HepG2 (cell line): ENCODE measurements around the gene RGS13. TPM values are rescaled to one million over a fixed set of nuclear protein-coding genes. Genes with fewer than 3 reads are reported as not detected.
A peak's percentile ranks its signal among the peaks of the same experiment; 100 is the strongest.

ENCODE experiments used
- ATAC-seq: fragments of 200-7000 bp; cut with Tn5 transposase; 3 replicates; pipeline ENCODE4 v1.9.1; 2020; ENCODE audit warnings: mild to moderate bottlenecking, moderate library complexity
- BruUV-seq: library from RNA; stranded (reverse); fragments of 400-500 nt; replicated peaks from 2 replicates; lab custom pipeline; 2021; lab: Mats Ljungman, UMichigan
- CTCF ChIA-PET: fragments of 300-600 bp; formaldehyde crosslinking; extraction: SDS; loops from one replicate; lab custom pipeline; 2021; ENCODE audit warnings: low total read pairs, inconsistent platforms, low intra/inter-chr PET ratio; lab: Yijun Ruan, JAX
- POLR2A ChIA-PET: fragments of 350-600 bp; sonication (Branson Sonifier 250); formaldehyde crosslinking; loops from one replicate; lab custom pipeline; 2020; ENCODE audit warnings: antibody characterized with exemption, inconsistent platforms; lab: Yijun Ruan, JAX
- DNase-seq: peaks from one replicate; pipeline ENCODE4 v3.0.0-alpha.2; 2015; ENCODE audit warnings: low spot score
- FAIRE-seq: peaks from 3 replicates; lab custom pipeline; 2011; peaks lifted over from hg19 to GRCh38; lab: Jason Lieb, UNC
- H2AFZ ChIP-seq: one replicate; pipeline ENCODE4 v1.6.1; 2011; ENCODE audit warnings: low read length, inconsistent platforms
- H3K27ac ChIP-seq: fragments of 300-600 bp; 3 replicates; pipeline ENCODE4 v1.8.0; 2011; ENCODE audit warnings: mixed run types, mild to moderate bottlenecking, mixed read lengths, low read length, inconsistent platforms; ENCODE audit not compliant: insufficient read depth; ENCODE audit errors: extremely low read length
- H3K27me3 ChIP-seq, 2 experiments: fragments of 200-600 bp in 1 of 2; 2 replicates in 1 of 2; 3 replicates in 1 of 2; pipeline versions ENCODE4 v1.6.0 to v1.8.0; 2011; ENCODE audit warnings: low read length in 2 of 2, mild to moderate bottlenecking in 2 of 2, moderate library complexity in 2 of 2, inconsistent platforms in 1 of 2; ENCODE audit not compliant: insufficient read depth in 2 of 2, control insufficient read depth in 1 of 2
- H3K36me3 ChIP-seq, 2 experiments: fragments of 200-600 bp in 1 of 2; replicated peaks in 1 of 2; 2 replicates in 1 of 2; 3 replicates in 1 of 2; pipeline versions ENCODE4 v1.5.1 to v1.8.0; 2011; ENCODE audit warnings: low read length in 2 of 2, inconsistent platforms in 1 of 2; ENCODE audit not compliant: insufficient read depth in 2 of 2, control insufficient read depth in 1 of 2
- H3K4me1 ChIP-seq: 2 replicates; pipeline ENCODE4 v1.5.1; 2012; ENCODE audit warnings: low read length, inconsistent platforms; ENCODE audit not compliant: insufficient read depth
- H3K4me2 ChIP-seq: 2 replicates; pipeline ENCODE4 v1.6.0; 2011; ENCODE audit warnings: low read depth, low read length, inconsistent platforms
- H3K4me3 ChIP-seq, 3 experiments: fragments of 200-600 bp in 1 of 3; sonication (generic), shearing (Covaris generic) in 1 of 3; replicated peaks in 1 of 3; 2 replicates each; pipeline ENCODE4 v1.5.1; 2011 to 2016; ENCODE audit warnings: low read length in 3 of 3, inconsistent platforms in 2 of 3, low read depth in 2 of 3, mild to moderate bottlenecking in 2 of 3, control low read depth in 1 of 3, mixed read lengths in 1 of 3; ENCODE audit not compliant: insufficient read depth in 1 of 3
- H3K79me2 ChIP-seq: one replicate; pipeline ENCODE4 v1.6.1; 2011; ENCODE audit warnings: low read length, inconsistent platforms; ENCODE audit not compliant: insufficient read depth
- H3K9ac ChIP-seq: 2 replicates; pipeline ENCODE4 v1.6.0; 2011; ENCODE audit warnings: mild to moderate bottlenecking, low read depth, low read length, inconsistent platforms; ENCODE audit not compliant: insufficient read depth
- H3K9me3 ChIP-seq: 2 replicates; pipeline ENCODE4 v1.5.1; 2012; ENCODE audit warnings: mild to moderate bottlenecking, low read length
- H4K20me1 ChIP-seq: 2 replicates; pipeline ENCODE4 v1.6.0; 2011; ENCODE audit warnings: inconsistent platforms, mild to moderate bottlenecking, low read length, moderate library complexity; ENCODE audit not compliant: insufficient read depth
- CBX2 ChIP-seq, 2 experiments: fragments of 200-600 bp in 1 of 2; sonication (generic); formaldehyde crosslinking in 1 of 2; IDR thresholded peaks; 2 replicates each; pipeline versions ENCODE4 v1.7.0 to v1.8.1; 2018 to 2022; ENCODE audit warnings: low read depth in 2 of 2, low read length in 1 of 2, mild to moderate bottlenecking in 1 of 2, missing genetic modification reagents in 1 of 2
- CEBPB ChIP-seq: IDR thresholded peaks from 2 replicates; pipeline ENCODE4 v1.6.1; 2011; ENCODE audit warnings: low read depth, low read length, improper control_type of control experiment, borderline replicate concordance
- CEBPG ChIP-seq: IDR thresholded peaks from 2 replicates; pipeline ENCODE4 v1.6.1; 2016
- FOXJ3 ChIP-seq: sonication (generic); formaldehyde crosslinking; IDR thresholded peaks from 2 replicates; pipeline ENCODE4 v1.4.0; 2020; ENCODE audit warnings: missing genetic modification reagents, mild to moderate bottlenecking, borderline replicate concordance
- GATAD2A ChIP-seq: IDR thresholded peaks from 2 replicates; pipeline ENCODE4 v1.6.1; 2016
- HDAC2 ChIP-seq: sonication (generic); formaldehyde crosslinking; IDR thresholded peaks from 2 replicates; pipeline ENCODE4 v1.4.0; 2020; ENCODE audit warnings: missing genetic modification reagents
- HNF4A ChIP-seq: sonication (generic); formaldehyde crosslinking; IDR thresholded peaks from 2 replicates; pipeline ENCODE4 v1.4.0; 2020; ENCODE audit warnings: missing genetic modification reagents
- HOXA5 ChIP-seq: sonication (generic); formaldehyde crosslinking; IDR thresholded peaks from 2 replicates; pipeline ENCODE4 v1.4.0; 2020; ENCODE audit warnings: missing genetic modification reagents
- KDM4B ChIP-seq: sonication (generic); formaldehyde crosslinking; IDR thresholded peaks from 2 replicates; pipeline ENCODE4 v1.4.0; 2020; ENCODE audit warnings: missing genetic modification reagents
- LCORL ChIP-seq, 2 experiments: fragments of 450-650 bp in 1 of 2; sonication (generic) in 1 of 2; formaldehyde crosslinking in 1 of 2; IDR thresholded peaks; 2 replicates each; pipeline versions ENCODE4 v1.5.0 to v1.6.1; 2017 to 2020; ENCODE audit warnings: antibody characterized with exemption in 1 of 2, missing genetic modification reagents in 1 of 2
- PITX1 ChIP-seq: sonication (generic); formaldehyde crosslinking; IDR thresholded peaks from 2 replicates; pipeline ENCODE4 v1.5.1; 2020; ENCODE audit warnings: mild to moderate bottlenecking, missing genetic modification reagents
- SALL1 ChIP-seq: sonication (generic); formaldehyde crosslinking; IDR thresholded peaks from 2 replicates; pipeline ENCODE4 v1.8.0; 2022; ENCODE audit warnings: mild to moderate bottlenecking, missing genetic modification reagents
- THAP11 ChIP-seq: IDR thresholded peaks from 2 replicates; pipeline ENCODE4 v1.6.1; 2016; ENCODE audit warnings: missing biosample characterization, missing genetic modification reagents
- ZBTB1 ChIP-seq: sonication (generic); formaldehyde crosslinking; IDR thresholded peaks from 2 replicates; pipeline ENCODE4 v1.4.0; 2020; ENCODE audit warnings: missing genetic modification reagents, borderline replicate concordance
- ZFP41 ChIP-seq: sonication (generic); formaldehyde crosslinking; IDR thresholded peaks from 2 replicates; pipeline ENCODE4 v1.4.0; 2020; ENCODE audit warnings: mild to moderate bottlenecking, missing genetic modification reagents, borderline replicate concordance
- ZMYM3 ChIP-seq: sonication (generic); formaldehyde crosslinking; IDR thresholded peaks from 2 replicates; pipeline ENCODE4 v1.5.1; 2020; ENCODE audit warnings: mild to moderate bottlenecking, missing genetic modification reagents
- ZNF263 ChIP-seq: sonication (generic); formaldehyde crosslinking; IDR thresholded peaks from 2 replicates; pipeline ENCODE4 v1.4.0; 2020; ENCODE audit warnings: missing genetic modification reagents
- ZNF552 ChIP-seq: sonication (generic); formaldehyde crosslinking; IDR thresholded peaks from 2 replicates; pipeline ENCODE4 v1.9.0; 2022; ENCODE audit warnings: missing genetic modification reagents, mild to moderate bottlenecking, borderline replicate concordance
- ZNF629 ChIP-seq: sonication (generic); formaldehyde crosslinking; conservative IDR thresholded peaks from 2 replicates; pipeline ENCODE4 v1.5.0; 2020; ENCODE audit warnings: missing genetic modification reagents
- ZNF644 ChIP-seq: IDR thresholded peaks from 2 replicates; pipeline ENCODE4 v1.6.1; 2016; ENCODE audit warnings: low read depth
- WGBS: methylation state at CpG from one replicate; pipeline ENCODE4 v1.1.6; 2017; ENCODE audit warnings: low lambda C conversion rate; 5-methylcytosine and 5-hydroxymethylcytosine counted together
- in situ Hi-C: cut with HindIII; loops from 2 replicates; pipeline ENCODE4 v1.10.0; 2017; ENCODE audit warnings: low pct_unique_long_range_greater_than_20kb; ENCODE audit not compliant: extremely low pct_ligation_motif_present
- intact Hi-C: fragments of 100-400 bp; cut with micrococcal nuclease; formaldehyde crosslinking; loops from one replicate; pipeline ENCODE4 v1.10.0; 2022; ENCODE audit not compliant: unreplicated experiment
- polyA plus RNA-seq, 8 experiments: library from polyadenylated mRNA; depleted of rRNA in 3 of 8; stranded (reverse) in 7 of 8; unstranded in 1 of 8; fragments of >200 nt; fragmentation: Illumina TruSeq in 4 of 8; extraction: Trizol in 4 of 8; gene quantifications; 2 replicates each; pipeline versions ENCODE4 v1.2.1 to v1.2.3, GENCODE V29; 2011 to 2016; ENCODE audit warnings: low read depth in 4 of 8, missing spikeins in 1 of 8, mixed read lengths in 1 of 8; ENCODE audit not compliant: insufficient read depth in 1 of 8
- total RNA-seq, 5 experiments: library from RNA; depleted of rRNA; stranded (reverse); fragments of >200 nt; fragmentation: Illumina TruSeq; extraction: Trizol; gene quantifications; 2 replicates each; pipeline ENCODE4 v1.2.3, GENCODE V29; 2016; ENCODE audit warnings: low read depth in 1 of 5
- TF ChIP-seq, protein P1 (sequence below): sonication (generic); formaldehyde crosslinking; IDR thresholded peaks from 2 replicates; pipeline ENCODE4 v1.5.0; 2020; ENCODE audit warnings: mild to moderate bottlenecking, missing genetic modification reagents
- TF ChIP-seq, protein P2 (sequence below): sonication (generic); formaldehyde crosslinking; IDR thresholded peaks from 2 replicates; pipeline ENCODE4 v1.4.0; 2020; ENCODE audit warnings: missing genetic modification reagents
- TF ChIP-seq, protein P3 (sequence below): IDR thresholded peaks from 2 replicates; pipeline ENCODE4 v1.6.1; 2016; ENCODE audit warnings: low read depth, borderline replicate concordance

The RGS13 gene
- total and polyA plus RNA-seq, 2 of the 13 experiments (the other 11 are each of a cell fraction or from before 2014, with no cell fraction given), result not detected

DNA sequence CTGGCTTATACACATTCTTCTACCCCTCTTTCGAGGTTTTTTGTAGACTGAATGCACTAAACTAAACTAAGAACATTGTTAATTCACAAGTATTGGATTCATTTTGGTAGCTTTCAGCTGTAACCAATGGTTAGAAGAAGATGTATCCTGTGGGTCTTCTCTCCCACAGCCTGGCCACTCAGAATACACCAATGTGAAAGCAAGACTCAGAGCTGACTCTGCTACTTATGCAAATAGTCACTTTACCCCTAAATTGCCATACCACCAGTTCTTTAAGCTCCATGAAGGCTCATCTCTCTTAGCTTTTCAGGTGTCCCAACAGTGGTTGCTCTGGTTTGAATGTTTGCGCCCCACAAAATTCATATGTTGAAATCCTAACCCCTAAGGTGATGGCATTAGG lies 60.1 kb downstream of the RGS13 start (continued):
- no peak for TF ChIP-seq ZBTB1 (CRISPR knock-in tag)
- TF ChIP-seq KDM4B (CRISPR knock-in tag), result no peak
- TF ChIP-seq ZFP41 (CRISPR knock-in tag), result no peak
- TF ChIP-seq, protein P1, sequence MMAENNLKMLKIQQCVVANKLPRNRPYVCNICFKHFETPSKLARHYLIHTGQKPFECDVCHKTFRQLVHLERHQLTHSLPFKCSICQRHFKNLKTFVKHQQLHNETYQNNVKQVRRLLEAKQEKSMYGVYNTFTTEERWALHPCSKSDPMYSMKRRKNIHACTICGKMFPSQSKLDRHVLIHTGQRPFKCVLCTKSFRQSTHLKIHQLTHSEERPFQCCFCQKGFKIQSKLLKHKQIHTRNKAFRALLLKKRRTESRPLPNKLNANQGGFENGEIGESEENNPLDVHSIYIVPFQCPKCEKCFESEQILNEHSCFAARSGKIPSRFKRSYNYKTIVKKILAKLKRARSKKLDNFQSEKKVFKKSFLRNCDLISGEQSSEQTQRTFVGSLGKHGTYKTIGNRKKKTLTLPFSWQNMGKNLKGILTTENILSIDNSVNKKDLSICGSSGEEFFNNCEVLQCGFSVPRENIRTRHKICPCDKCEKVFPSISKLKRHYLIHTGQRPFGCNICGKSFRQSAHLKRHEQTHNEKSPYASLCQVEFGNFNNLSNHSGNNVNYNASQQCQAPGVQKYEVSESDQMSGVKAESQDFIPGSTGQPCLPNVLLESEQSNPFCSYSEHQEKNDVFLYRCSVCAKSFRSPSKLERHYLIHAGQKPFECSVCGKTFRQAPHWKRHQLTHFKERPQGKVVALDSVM, result no peak
- TF ChIP-seq ZNF629 (CRISPR knock-in tag), result no peak
- TF ChIP-seq ZNF552 (CRISPR knock-in tag), result no peak
- no peak for TF ChIP-seq CBX2 (IDR thresholded peaks at IDR 0.05; ENCODE audit: low read depth, low read length)
- no peak for TF ChIP-seq CBX2 (CRISPR knock-in tag; IDR thresholded peaks at IDR 0.05; ENCODE audit: low read depth)

DNA sequence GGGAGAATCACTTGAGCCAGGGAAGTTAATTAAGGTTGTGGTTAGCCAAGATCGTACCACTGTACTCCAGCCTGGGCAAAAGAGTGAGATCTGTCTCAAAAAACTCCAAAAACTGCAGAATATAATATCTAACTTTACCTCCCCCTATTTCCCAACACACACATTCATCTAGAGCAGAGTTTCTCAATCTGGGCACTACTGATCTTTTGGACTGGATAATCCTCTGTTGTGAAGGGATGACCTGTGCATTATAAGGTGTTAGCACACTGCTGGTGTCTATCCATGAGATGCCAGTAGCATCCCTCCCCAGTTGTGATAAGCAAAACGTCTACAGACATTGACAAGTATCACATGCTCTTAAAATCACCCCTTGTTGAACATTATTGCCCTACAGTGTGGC lies 61.8 kb downstream of the RGS13 start:
- ChIA-PET POLR2A (no interaction called here), CTCF (no interaction called here)
- Histone ChIP-seq H3K79me2 (no peaks in the 10 kb centered on the region), H3K4me2 (no peak overlapping the region), H2AFZ (no peak overlapping the region), H3K27me3 (no peaks in the 10 kb centered on the region), H3K36me3 (no peaks in the 10 kb centered on the region), H3K9ac (no peak overlapping the region), H3K9me3 (no peaks in the 10 kb centered on the region), H3K27ac (peak overlapping the region; percentile 98), H3K4me3 (no peak overlapping the region), H3K4me1 (peaks cover 68% of the 10 kb centered on the region), H4K20me1 (no peaks in the 10 kb centered on the region)
- FAIRE-seq (no peak), DNase-seq (peak; percentile 77), ATAC-seq (peak; percentile 81)
- intact Hi-C loops (no loop called here), in situ Hi-C loops (no loop called here)
- 7% methylated on average over 1 of the region's 2 CpGs for WGBS
- no TSS peak for BruUV-seq
- peak; percentile 17; the same call in 1 of the 2 replicates for TF ChIP-seq FOXJ3 (CRISPR knock-in tag)
- TF ChIP-seq SALL1 (CRISPR knock-in tag), result peak; percentile 38; the same call in 1 of the 2 replicates
- TF ChIP-seq, protein P2, sequence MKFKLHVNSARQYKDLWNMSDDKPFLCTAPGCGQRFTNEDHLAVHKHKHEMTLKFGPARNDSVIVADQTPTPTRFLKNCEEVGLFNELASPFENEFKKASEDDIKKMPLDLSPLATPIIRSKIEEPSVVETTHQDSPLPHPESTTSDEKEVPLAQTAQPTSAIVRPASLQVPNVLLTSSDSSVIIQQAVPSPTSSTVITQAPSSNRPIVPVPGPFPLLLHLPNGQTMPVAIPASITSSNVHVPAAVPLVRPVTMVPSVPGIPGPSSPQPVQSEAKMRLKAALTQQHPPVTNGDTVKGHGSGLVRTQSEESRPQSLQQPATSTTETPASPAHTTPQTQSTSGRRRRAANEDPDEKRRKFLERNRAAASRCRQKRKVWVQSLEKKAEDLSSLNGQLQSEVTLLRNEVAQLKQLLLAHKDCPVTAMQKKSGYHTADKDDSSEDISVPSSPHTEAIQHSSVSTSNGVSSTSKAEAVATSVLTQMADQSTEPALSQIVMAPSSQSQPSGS, result peak; percentile 46; the same call in 1 of the 2 replicates
- TF ChIP-seq LCORL (IDR thresholded peaks at IDR 0.05), result no peak
- 0 out of 2 replicates have a peak, but pooled peaks have one; percentile 23 for TF ChIP-seq LCORL (CRISPR knock-in tag; IDR thresholded peaks at IDR 0.05)
- TF ChIP-seq HNF4A (CRISPR knock-in tag), result peak; percentile 91
- peak; percentile 88 for TF ChIP-seq CEBPG
- TF ChIP-seq HDAC2, result 0 out of 2 replicates have a peak, but pooled peaks have one; percentile 36
- peak; percentile 37; the same call in 1 of the 2 replicates for TF ChIP-seq ZNF263 (CRISPR knock-in tag)
- TF ChIP-seq PITX1 (CRISPR knock-in tag), result 0 out of 2 replicates have a peak, but pooled peaks have one; percentile 44
- 0 out of 2 replicates have a peak, but pooled peaks have one; percentile 12 for TF ChIP-seq THAP11
- TF ChIP-seq, protein P3, sequence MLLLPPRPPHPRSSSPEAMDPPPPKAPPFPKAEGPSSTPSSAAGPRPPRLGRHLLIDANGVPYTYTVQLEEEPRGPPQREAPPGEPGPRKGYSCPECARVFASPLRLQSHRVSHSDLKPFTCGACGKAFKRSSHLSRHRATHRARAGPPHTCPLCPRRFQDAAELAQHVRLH (CRISPR knock-in tag), result no peak
- TF ChIP-seq ZMYM3 (CRISPR knock-in tag), result 0 out of 2 replicates have a peak, but pooled peaks have one; percentile 29
- TF ChIP-seq HOXA5 (CRISPR knock-in tag), result peak; percentile 60; the same call in 1 of the 2 replicates
- peak; percentile 86 for TF ChIP-seq CEBPB
- peak; percentile 80 for TF ChIP-seq GATAD2A
- TF ChIP-seq ZNF644 (CRISPR knock-in tag), result 0 out of 2 replicates have a peak, but pooled peaks have one; percentile 11
